IMR-90 (cell line): Measurements from ENCODE around the gene HEATR5A. TPM values are rescaled to one million over a fixed set of nuclear protein-coding genes. Genes with fewer than 3 reads are reported as not detected.

Source experiments
- ATAC-seq: fragments of 200-7000 bp; cut with Tn5 transposase; 2 replicates; pipeline ENCODE4 v1.9.1; 2020; ENCODE audit warnings: low read depth, mild to moderate bottlenecking, moderate library complexity
- BruUV-seq: library from RNA; stranded (reverse); fragments of 400-500 nt; replicated peaks from 2 replicates; lab custom pipeline; 2021; lab: Mats Ljungman, UMichigan
- CTCF ChIA-PET: fragments of 300-600 bp; formaldehyde crosslinking; extraction: SDS; loops from one replicate; lab custom pipeline; 2021; ENCODE audit warnings: antibody characterized with exemption; lab: Yijun Ruan, JAX
- POLR2A ChIA-PET: fragments of 300-600 bp; sonication (Branson Sonifier 250); formaldehyde crosslinking; loops from one replicate; lab custom pipeline; 2022; ENCODE audit warnings: antibody characterized with exemption; ENCODE audit not compliant: unreplicated experiment; lab: Charles Lee
- DNase-seq: peaks from one replicate; pipeline ENCODE4 v3.0.0; 2013
- H2AFZ ChIP-seq: replicated peaks from 2 replicates; pipeline ENCODE3; 2013; ENCODE audit warnings: low read length, mild to moderate bottlenecking; ENCODE audit not compliant: poor library complexity
- H2AK5ac ChIP-seq: 2 replicates; pipeline ENCODE4 v1.6.1; 2013; ENCODE audit warnings: low read depth, low read length, inconsistent platforms
- H2AK9ac ChIP-seq: replicated peaks from 2 replicates; pipeline ENCODE3; 2013; ENCODE audit warnings: mild to moderate bottlenecking, low read depth, low read length, moderate library complexity; ENCODE audit not compliant: poor library complexity
- H2BK120ac ChIP-seq: 2 replicates; pipeline ENCODE4 v1.6.1; 2013; ENCODE audit warnings: low read depth, low read length, inconsistent platforms
- H2BK15ac ChIP-seq: 3 replicates; pipeline ENCODE4 v1.6.1; 2013; ENCODE audit warnings: low read depth, low read length, inconsistent platforms
- H2BK20ac ChIP-seq: 2 replicates; pipeline ENCODE4 v1.6.1; 2013; ENCODE audit warnings: low read depth, mild to moderate bottlenecking, inconsistent platforms, low read length, moderate library complexity
- H2BK5ac ChIP-seq: 2 replicates; pipeline ENCODE4 v1.6.1; 2013; ENCODE audit warnings: mild to moderate bottlenecking, low read depth, low read length, inconsistent platforms; ENCODE audit not compliant: poor library complexity, severe bottlenecking
- H3K14ac ChIP-seq: replicated peaks from 2 replicates; pipeline ENCODE4 v1.6.1; 2013; ENCODE audit warnings: low read depth, low read length, inconsistent platforms
- H3K18ac ChIP-seq: 2 replicates; pipeline ENCODE4 v1.6.1; 2013; ENCODE audit warnings: low read depth, low read length, control low read depth
- H3K23ac ChIP-seq: 2 replicates; pipeline ENCODE4 v1.6.1; 2013; ENCODE audit warnings: low read depth, low read length, inconsistent platforms
- H3K27ac ChIP-seq: 2 replicates; pipeline ENCODE4 v1.5.1; 2013; ENCODE audit warnings: mild to moderate bottlenecking, control low read depth, low read length; ENCODE audit not compliant: insufficient read depth
- H3K27me3 ChIP-seq: 2 replicates; pipeline ENCODE4 v1.6.1; 2013; ENCODE audit warnings: low read length; ENCODE audit not compliant: control insufficient read depth, insufficient read depth
- H3K36me3 ChIP-seq: 2 replicates; pipeline ENCODE4 v1.6.1; 2013; ENCODE audit warnings: low read length, mixed read lengths; ENCODE audit not compliant: control insufficient read depth, insufficient read depth
- H3K4ac ChIP-seq: 2 replicates; pipeline ENCODE4 v1.6.1; 2013; ENCODE audit warnings: low read depth, low read length, inconsistent platforms
- H3K4me1 ChIP-seq: 2 replicates; pipeline ENCODE4 v1.6.1; 2013; ENCODE audit warnings: low read length, mixed read lengths; ENCODE audit not compliant: control insufficient read depth, insufficient read depth
- H3K4me2 ChIP-seq: 2 replicates; pipeline ENCODE4 v1.6.1; 2013; ENCODE audit warnings: low read depth, mild to moderate bottlenecking, control low read depth, low read length, moderate library complexity
- H3K4me3 ChIP-seq: 2 replicates; pipeline ENCODE4 v1.5.1; 2013; ENCODE audit warnings: low read depth, mild to moderate bottlenecking, control low read depth, low read length, moderate library complexity; ENCODE audit not compliant: insufficient read depth
- H3K56ac ChIP-seq: 2 replicates; pipeline ENCODE4 v1.6.1; 2013; ENCODE audit warnings: low read length, inconsistent platforms; ENCODE audit not compliant: insufficient read depth; ENCODE audit errors: extremely low read depth
- H3K79me1 ChIP-seq, 2 experiments: 2 replicates each; pipeline ENCODE4 v1.6.1; 2013; ENCODE audit warnings: low read length in 2 of 2, inconsistent platforms in 1 of 2, low read depth in 1 of 2
- H3K9ac ChIP-seq: 2 replicates; pipeline ENCODE4 v1.6.1; 2013; ENCODE audit warnings: low read depth, low read length, control low read depth
- H3K9me1 ChIP-seq: 2 replicates; pipeline ENCODE4 v1.6.1; 2013; ENCODE audit warnings: low read length, inconsistent platforms; ENCODE audit not compliant: insufficient read depth
- H3K9me3 ChIP-seq: 2 replicates; pipeline ENCODE4 v1.6.1; 2013; ENCODE audit warnings: low read length; ENCODE audit not compliant: control insufficient read depth, insufficient read depth
- H4K20me1 ChIP-seq: 2 replicates; pipeline ENCODE4 v1.6.1; 2013; ENCODE audit warnings: low read length, inconsistent platforms; ENCODE audit not compliant: insufficient read depth
- H4K5ac ChIP-seq: 2 replicates; pipeline ENCODE4 v1.6.1; 2013; ENCODE audit warnings: mild to moderate bottlenecking, low read depth, low read length, control low read depth
- H4K8ac ChIP-seq, 2 experiments: 2 replicates each; pipeline ENCODE4 v1.6.1; 2013; ENCODE audit warnings: low read depth in 2 of 2, low read length in 2 of 2, control low read depth in 1 of 2, inconsistent platforms in 1 of 2
- H4K91ac ChIP-seq: 2 replicates; pipeline ENCODE4 v1.6.1; 2013; ENCODE audit warnings: low read depth, low read length, inconsistent platforms; ENCODE audit not compliant: insufficient read depth
- CTCF ChIP-seq: conservative IDR thresholded peaks from 2 replicates; pipeline ENCODE4 v1.5.1; 2012; ENCODE audit warnings: mild to moderate bottlenecking, low read depth, low read length, improper control_type of control experiment
- FOS ChIP-seq: fragments of 150-350 bp; IDR thresholded peaks from 2 replicates; pipeline ENCODE4 v1.6.1; 2016; ENCODE audit warnings: low read depth, low read length
- WGBS, 2 experiments: methylation state at CpG; one replicate each; pipeline versions ENCODE4 v1.1.5 to v1.1.7; 2013; ENCODE audit warnings: missing lambda C conversion rate in 2 of 2; ENCODE audit not compliant: insufficient read length in 1 of 2; ENCODE audit errors: extremely low coverage in 2 of 2; 5-methylcytosine and 5-hydroxymethylcytosine counted together
- dilution Hi-C: fragments of 300-500 bp; cut with HindIII; formaldehyde crosslinking; loops from one replicate; pipeline ENCODE4 v1.14.3; 2018; ENCODE audit warnings: low sequenced_read_pairs; ENCODE audit not compliant: unreplicated experiment
- in situ Hi-C: fragments of 300-500 bp; cut with MboI; formaldehyde crosslinking; loops from 3 replicates; pipeline ENCODE4 v1.14.3; 2019; ENCODE audit warnings: low sequenced_read_pairs, inconsistent platforms, mixed read lengths
- intact Hi-C: fragments of 100-400 bp; cut with micrococcal nuclease; formaldehyde crosslinking; loops from 2 replicates; pipeline ENCODE4 v1.10.0; 2022
- polyA plus RNA-seq, 3 experiments: library from polyadenylated mRNA; depleted of rRNA; stranded (reverse); fragments of >200 nt; gene quantifications; 2 replicates each; pipeline ENCODE4 v1.2.3, GENCODE V29; 2012; ENCODE audit warnings: low replicate concordance in 1 of 3
- total RNA-seq: library from RNA; depleted of rRNA; stranded (reverse); fragments of >200 nt; gene quantifications from 2 replicates; pipeline ENCODE4 v1.2.3, GENCODE V29; 2012

Gene HEATR5A
- total and polyA plus RNA-seq, 2 of the 4 experiments (the other 2 are of a cell fraction): 14.0 to 48.9 TPM

- CTCF ChIA-PET: no interaction called here
Measured at GRCh38 chr14:31294746-31295405, 125.5 kb downstream of the HEATR5A start.

More at GRCh38 chr14:31294746-31295405, 125.5 kb downstream of the HEATR5A start:
- POLR2A ChIA-PET: no interaction called here
- no peaks in the 10 kb centered on the region for H4K20me1 ChIP-seq
- BruUV-seq: no TSS peak
- intact Hi-C loops (loop anchor here (5.0 kb wide), 1 partner anchor 88 kb away; the partner anchor contains the start of gene HECTD1), in situ Hi-C loops (no loop called here), dilution Hi-C loops (no loop called here)
- H4K8ac ChIP-seq: no peak overlapping the region; a peak in 1 of 4 replicates
- TF ChIP-seq FOS (0 out of 2 replicates have a peak, but pooled peaks have one; percentile 6), CTCF (no peak)
- ATAC-seq (peak; percentile 75), DNase-seq (peak; percentile 69)
- H3K14ac ChIP-seq: peak overlapping the region; percentile 13; the same call in 1 of the 2 replicates
- no peak overlapping the region for H3K56ac ChIP-seq
- no peak overlapping the region for H3K23ac ChIP-seq
- H4K91ac ChIP-seq: 0 out of 2 replicates have a peak overlapping the region, but pooled peaks have one; percentile 1
- no peak overlapping the region for H4K5ac ChIP-seq
- peaks cover 4% of the 10 kb centered on the region for H3K4me1 ChIP-seq
- H2AK9ac ChIP-seq: peak overlapping the region; percentile 44
- H3K9ac ChIP-seq: no peak overlapping the region; the same call in 1 of the 2 replicates
- H2BK20ac ChIP-seq: peak overlapping the region; percentile 14; the same call in 1 of the 2 replicates
- H2BK15ac ChIP-seq: no peak overlapping the region
- no peak overlapping the region for H3K4me3 ChIP-seq
- H3K4ac ChIP-seq: peak overlapping the region; percentile 15; the same call in 1 of the 2 replicates
- peak overlapping the region; percentile 5; the same call in 1 of the 2 replicates for H2AK5ac ChIP-seq
- no CpG with 5 or more reads among the region's 7 CpGs for WGBS, 2 experiments
- H2AFZ ChIP-seq: no peak overlapping the region
- H3K4me2 ChIP-seq: peak overlapping the region; percentile 32; the same call in 1 of the 2 replicates
- no peak overlapping the region; the same call in 1 of the 2 replicates for H2BK120ac ChIP-seq
- H3K18ac ChIP-seq: no peak overlapping the region
- H3K27ac ChIP-seq: peak overlapping the region; percentile 55
- H2BK5ac ChIP-seq: peak overlapping the region; percentile 60
- H3K36me3 ChIP-seq: peaks cover 1% of the 10 kb centered on the region; the same call in 1 of the 2 replicates
- peaks cover 7% of the 10 kb centered on the region; the same call in 1 of the 2 replicates for H3K9me1 ChIP-seq
- no peaks in the 10 kb centered on the region; a peak in 1 of 4 replicates for H3K79me1 ChIP-seq
- no peaks in the 10 kb centered on the region for H3K27me3 ChIP-seq
- H3K9me3 ChIP-seq: no peaks in the 10 kb centered on the region
